COLO668 (cell line): ENCODE data around the gene SLC4A5.

ENCODE experiments used
- DNase-seq: peaks from one replicate; lab custom pipeline; 2025; ENCODE audit not compliant: unreplicated experiment; lab: John Stamatoyannopoulos, UW

Gene SLC4A5

GRCh38 chr2:74343316-74343715 is at the start of gene SLC4A5:
Gene SLC4A5 (minus strand): TSS chr2:74343416. CDS start chr2:74315023, 28,393 bp downstream.
- no peak for DNase-seq

GRCh38 chr2:74392449-74392743 is 49.2 kb upstream of the SLC4A5 start:
- no peak for DNase-seq

GRCh38 chr2:74391580-74392448 is 48.6 kb upstream of the SLC4A5 start:
- DNase-seq = peak; percentile 93

- no peak for DNase-seq
Measured at GRCh38 chr2:74391209-74391579, 48.0 kb upstream of the SLC4A5 start.

- DNase-seq = no peak
Measured at GRCh38 chr2:74390606-74391005, 47.4 kb upstream of the SLC4A5 start.

GRCh38 chr2:74387346-74387745 is 44.1 kb upstream of the SLC4A5 start:
- DNase-seq = no peak

GRCh38 chr2:74385396-74385795 is 42.2 kb upstream of the SLC4A5 start:
- no peak for DNase-seq

GRCh38 chr2:74384051-74384450 is 40.8 kb upstream of the SLC4A5 start:
- DNase-seq = no peak

GRCh38 chr2:74383254-74383653 is 40.0 kb upstream of the SLC4A5 start:
- no peak for DNase-seq

- DNase-seq = no peak
Measured at GRCh38 chr2:74381751-74382150, 38.5 kb upstream of the SLC4A5 start.

GRCh38 chr2:74379851-74380789 is 36.9 kb upstream of the SLC4A5 start, which contains the start of gene DCTN1:
Gene DCTN1 (minus strand): TSS chr2:74380311. CDS start chr2:74380037, 274 bp downstream.
- peak; percentile 19 for DNase-seq

- DNase-seq = no peak
Measured at GRCh38 chr2:74378007-74378406, 34.8 kb upstream of the SLC4A5 start.

- no peak for DNase-seq
Measured at GRCh38 chr2:74375838-74376237, 32.6 kb upstream of the SLC4A5 start.

- DNase-seq = peak; percentile 59
Measured at GRCh38 chr2:74374509-74375205, 31.4 kb upstream of the SLC4A5 start.

GRCh38 chr2:74373985-74374384 is 30.8 kb upstream of the SLC4A5 start:
- peak; percentile 15 for DNase-seq

GRCh38 chr2:74373221-74373676 is 30.0 kb upstream of the SLC4A5 start:
- no peak for DNase-seq

GRCh38 chr2:74372674-74373073 is 29.5 kb upstream of the SLC4A5 start:
- DNase-seq = no peak

- DNase-seq = no peak
Measured at GRCh38 chr2:74371421-74371820, 28.2 kb upstream of the SLC4A5 start.

GRCh38 chr2:74369976-74370375 is 26.8 kb upstream of the SLC4A5 start:
- DNase-seq = no peak

GRCh38 chr2:74368499-74368898 is 25.3 kb upstream of the SLC4A5 start:
- DNase-seq = no peak

GRCh38 chr2:74367789-74368188 is 24.6 kb upstream of the SLC4A5 start:
- no peak for DNase-seq
